ENCODE results near the gene ABL1.

The ABL1 gene

DNA sequence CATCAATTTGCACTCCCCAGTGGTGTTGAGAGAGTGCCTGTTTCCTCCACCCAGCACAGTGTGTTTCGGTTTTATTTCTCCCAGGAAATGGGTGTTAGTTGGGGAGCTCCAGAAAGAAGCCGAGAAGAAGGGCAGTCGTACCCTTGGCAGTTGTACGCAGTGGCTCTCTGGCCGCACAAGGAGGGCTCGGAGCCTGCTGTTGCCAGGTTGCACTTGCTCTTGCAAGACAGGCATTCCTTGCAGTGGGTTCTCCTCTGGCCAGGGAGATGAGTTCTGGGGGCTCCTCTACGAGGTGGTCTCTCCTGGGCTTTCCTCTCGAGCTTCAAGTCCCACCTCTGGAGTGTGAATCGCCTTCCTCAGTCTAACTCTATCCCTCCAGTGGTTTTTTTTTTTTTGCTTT lies 32.5 kb downstream of the ABL1 start:
- TF ChIP-seq, protein P1, sequence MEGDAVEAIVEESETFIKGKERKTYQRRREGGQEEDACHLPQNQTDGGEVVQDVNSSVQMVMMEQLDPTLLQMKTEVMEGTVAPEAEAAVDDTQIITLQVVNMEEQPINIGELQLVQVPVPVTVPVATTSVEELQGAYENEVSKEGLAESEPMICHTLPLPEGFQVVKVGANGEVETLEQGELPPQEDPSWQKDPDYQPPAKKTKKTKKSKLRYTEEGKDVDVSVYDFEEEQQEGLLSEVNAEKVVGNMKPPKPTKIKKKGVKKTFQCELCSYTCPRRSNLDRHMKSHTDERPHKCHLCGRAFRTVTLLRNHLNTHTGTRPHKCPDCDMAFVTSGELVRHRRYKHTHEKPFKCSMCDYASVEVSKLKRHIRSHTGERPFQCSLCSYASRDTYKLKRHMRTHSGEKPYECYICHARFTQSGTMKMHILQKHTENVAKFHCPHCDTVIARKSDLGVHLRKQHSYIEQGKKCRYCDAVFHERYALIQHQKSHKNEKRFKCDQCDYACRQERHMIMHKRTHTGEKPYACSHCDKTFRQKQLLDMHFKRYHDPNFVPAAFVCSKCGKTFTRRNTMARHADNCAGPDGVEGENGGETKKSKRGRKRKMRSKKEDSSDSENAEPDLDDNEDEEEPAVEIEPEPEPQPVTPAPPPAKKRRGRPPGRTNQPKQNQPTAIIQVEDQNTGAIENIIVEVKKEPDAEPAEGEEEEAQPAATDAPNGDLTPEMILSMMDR (IDR thresholded peaks at IDR 0.05; ENCODE audit: low read depth, low read length, missing control alignments) = no peak
- no peak for DNase-seq (ENCODE audit: extremely low read depth, low read depth)

DNA sequence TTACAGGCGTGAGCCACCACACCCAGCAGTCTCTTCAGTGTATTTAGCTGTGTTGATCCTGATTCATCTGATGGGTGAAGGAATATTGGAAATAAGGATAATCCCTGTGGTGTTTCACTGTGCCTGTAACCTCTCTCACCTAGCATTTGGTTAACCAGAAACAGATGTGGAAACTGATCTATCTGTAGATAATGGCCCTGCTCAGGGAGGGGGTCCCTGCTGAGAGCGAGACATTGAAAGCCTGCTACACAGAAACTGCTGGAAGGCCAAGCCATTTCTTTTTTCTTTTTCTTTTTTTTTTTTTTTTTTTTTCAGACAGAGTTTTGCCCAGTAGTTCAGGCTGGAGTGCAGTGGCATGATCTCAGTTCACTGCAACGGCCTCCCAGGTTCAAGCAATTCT lies 33.2 kb downstream of the ABL1 start:
- no peak overlapping the region for H3K4me3 ChIP-seq (replicated peaks; ENCODE audit: low read depth, low read length)
- TF ChIP-seq, protein P1 (IDR thresholded peaks at IDR 0.05; ENCODE audit: low read depth, low read length, missing control alignments) = no peak
- DNase-seq (ENCODE audit: extremely low read depth, low read depth) = no peak

More for the DNA sequence above, 32.5 kb downstream of the ABL1 start:
- no peak overlapping the region for H3K4me3 ChIP-seq (replicated peaks; ENCODE audit: low read depth, low read length)

DNA sequence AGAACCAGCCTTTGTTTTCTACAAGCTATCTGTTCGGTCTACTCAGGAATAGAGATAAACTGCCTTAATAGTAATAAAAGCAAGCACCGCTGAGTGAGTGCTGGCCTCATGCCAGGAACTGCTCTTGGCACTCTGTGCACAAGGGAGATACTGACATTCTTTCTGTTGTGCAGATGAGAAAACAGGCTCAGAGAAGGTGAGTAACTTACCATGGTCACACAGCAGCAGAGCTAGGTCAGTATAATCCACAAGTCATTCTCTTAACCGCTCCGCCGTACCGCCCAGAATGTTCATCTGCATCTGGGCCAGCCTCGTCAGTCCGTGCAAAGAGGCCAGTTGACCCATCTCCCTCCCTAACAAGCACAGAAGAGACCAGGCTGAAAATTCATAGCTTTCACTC lies 34.2 kb downstream of the ABL1 start:
- DNase-seq (ENCODE audit: extremely low read depth, low read depth) = no peak
- no peak overlapping the region for H3K4me3 ChIP-seq (replicated peaks; ENCODE audit: low read depth, low read length)
- TF ChIP-seq, protein P1 (IDR thresholded peaks at IDR 0.05; ENCODE audit: low read depth, low read length, missing control alignments) = no peak

DNA sequence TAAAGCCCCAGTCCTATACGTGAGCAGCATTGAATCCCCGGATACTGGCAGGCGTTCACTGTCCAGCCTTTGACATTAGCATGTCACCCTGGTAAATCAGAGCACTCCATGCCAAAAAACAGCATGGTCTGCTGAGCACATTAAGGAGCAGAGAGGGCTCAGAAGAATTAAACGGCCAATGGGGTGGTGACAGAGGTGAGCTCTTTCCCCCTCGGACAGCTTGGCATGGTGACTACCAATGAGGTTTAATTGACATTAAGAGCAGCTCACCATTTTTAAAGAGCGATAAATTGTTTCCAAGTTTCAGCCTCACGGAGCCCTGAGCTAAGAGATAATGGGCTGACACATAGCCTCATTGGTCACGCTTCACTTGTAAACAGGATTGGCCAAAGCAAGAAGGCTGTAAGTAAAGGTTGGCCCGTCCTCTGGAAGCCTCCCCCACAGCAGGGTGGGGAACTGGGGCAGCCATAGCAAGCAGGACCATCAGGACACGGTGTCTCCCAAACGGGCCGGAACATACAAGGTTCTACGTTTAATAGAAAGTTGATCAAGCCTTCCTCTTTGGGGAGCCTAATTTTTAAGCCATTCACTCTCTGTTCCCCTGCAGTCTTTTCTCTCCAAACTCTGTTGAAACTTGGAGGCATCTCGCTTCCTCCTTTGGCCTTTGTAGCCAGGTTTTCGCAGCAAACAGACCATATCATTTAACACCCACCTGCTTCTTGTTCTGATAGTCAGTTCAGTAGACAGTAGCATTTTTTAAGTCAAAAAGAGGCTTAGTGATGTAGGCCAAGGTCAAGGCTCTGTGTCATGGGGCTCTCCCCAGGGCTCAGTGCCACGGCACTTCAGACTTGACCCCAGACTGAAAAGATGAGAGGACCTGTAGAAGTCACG lies 35.7 kb downstream of the ABL1 start:
- TF ChIP-seq, protein P1 (IDR thresholded peaks at IDR 0.05; ENCODE audit: low read depth, low read length, missing control alignments) = no peak
- no peak overlapping the region for H3K4me3 ChIP-seq (replicated peaks; ENCODE audit: low read depth, low read length)
- no peak for DNase-seq (ENCODE audit: extremely low read depth, low read depth)

DNA sequence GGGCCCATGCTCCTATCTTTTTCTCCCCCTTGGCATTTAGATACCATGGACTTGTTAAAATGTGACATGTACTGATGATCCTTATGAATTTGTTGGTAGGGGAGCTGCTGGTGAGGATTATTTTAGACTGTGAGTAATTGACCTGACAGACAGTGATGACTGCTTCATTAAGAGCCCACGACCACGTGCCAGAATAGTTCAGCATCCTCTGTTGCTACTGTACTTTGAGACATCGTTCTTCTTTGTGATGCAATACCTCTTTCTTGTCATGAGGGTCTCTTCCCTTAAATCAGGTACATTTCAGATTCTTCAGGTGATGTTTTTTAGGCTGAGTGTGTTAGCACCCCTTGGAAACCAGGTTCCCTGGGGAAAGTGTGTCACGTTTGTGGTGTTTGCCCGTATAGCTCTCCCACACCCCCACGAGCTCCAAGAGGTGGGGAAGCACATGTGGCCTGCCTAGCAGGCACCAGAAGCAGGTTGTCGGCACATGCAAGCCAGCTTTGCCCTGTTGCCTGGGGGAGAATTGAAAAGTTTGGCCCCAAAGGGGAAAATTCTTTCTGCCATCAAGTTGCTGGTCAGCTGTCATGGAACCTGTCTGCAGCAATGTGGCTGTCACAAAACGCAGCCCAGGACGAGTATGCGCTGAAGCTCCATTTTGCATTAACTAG lies 36.5 kb downstream of the ABL1 start:
- TF ChIP-seq, protein P1 (IDR thresholded peaks at IDR 0.05; ENCODE audit: low read depth, low read length, missing control alignments) = no peak
- H3K4me3 ChIP-seq (replicated peaks; ENCODE audit: low read depth, low read length) = no peak overlapping the region
- DNase-seq (ENCODE audit: extremely low read depth, low read depth) = no peak

DNA sequence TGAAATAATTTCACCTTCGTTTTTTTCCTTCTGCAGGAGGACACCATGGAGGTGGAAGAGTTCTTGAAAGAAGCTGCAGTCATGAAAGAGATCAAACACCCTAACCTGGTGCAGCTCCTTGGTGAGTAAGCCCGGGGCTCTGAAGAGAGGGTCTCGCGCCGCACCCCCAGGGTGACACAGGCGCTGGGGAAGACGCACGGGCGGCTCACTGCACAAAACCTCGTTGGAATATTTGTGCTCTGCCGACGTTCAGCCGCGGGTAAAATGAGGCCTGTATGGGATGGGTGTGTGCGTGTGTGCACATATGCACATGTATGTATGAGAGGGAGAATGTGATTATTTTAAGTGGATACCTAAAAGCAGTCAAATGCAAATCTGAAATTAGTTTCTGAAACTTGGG lies 37.0 kb downstream of the ABL1 start:
- H3K4me3 ChIP-seq (replicated peaks; ENCODE audit: low read depth, low read length) = no peak overlapping the region
- DNase-seq (ENCODE audit: extremely low read depth, low read depth) = no peak
- TF ChIP-seq, protein P1 (IDR thresholded peaks at IDR 0.05; ENCODE audit: low read depth, low read length, missing control alignments) = no peak
